AG09319 (cell line): ENCODE results near the gene PPP1R36.
A peak's percentile ranks its signal among the peaks of the same experiment; 100 is the strongest.
"Not testable (repeated sequence)": the region's sequence is repeated elsewhere in the genome, so short reads cannot be mapped to it uniquely, and the experiment has no call there.

Experiments used
- DNase-seq: peaks from one replicate; pipeline ENCODE4 v3.0.0-alpha.2; 2010; ENCODE audit warnings: low read depth; ENCODE audit errors: extremely low read depth
- TF ChIP-seq, protein P1 (sequence below): IDR thresholded peaks from 2 replicates; pipeline ENCODE4 v1.5.1; 2011; ENCODE audit warnings: low read depth, mild to moderate bottlenecking, inconsistent platforms, low read length, moderate library complexity

PPP1R36 gene

DNA sequence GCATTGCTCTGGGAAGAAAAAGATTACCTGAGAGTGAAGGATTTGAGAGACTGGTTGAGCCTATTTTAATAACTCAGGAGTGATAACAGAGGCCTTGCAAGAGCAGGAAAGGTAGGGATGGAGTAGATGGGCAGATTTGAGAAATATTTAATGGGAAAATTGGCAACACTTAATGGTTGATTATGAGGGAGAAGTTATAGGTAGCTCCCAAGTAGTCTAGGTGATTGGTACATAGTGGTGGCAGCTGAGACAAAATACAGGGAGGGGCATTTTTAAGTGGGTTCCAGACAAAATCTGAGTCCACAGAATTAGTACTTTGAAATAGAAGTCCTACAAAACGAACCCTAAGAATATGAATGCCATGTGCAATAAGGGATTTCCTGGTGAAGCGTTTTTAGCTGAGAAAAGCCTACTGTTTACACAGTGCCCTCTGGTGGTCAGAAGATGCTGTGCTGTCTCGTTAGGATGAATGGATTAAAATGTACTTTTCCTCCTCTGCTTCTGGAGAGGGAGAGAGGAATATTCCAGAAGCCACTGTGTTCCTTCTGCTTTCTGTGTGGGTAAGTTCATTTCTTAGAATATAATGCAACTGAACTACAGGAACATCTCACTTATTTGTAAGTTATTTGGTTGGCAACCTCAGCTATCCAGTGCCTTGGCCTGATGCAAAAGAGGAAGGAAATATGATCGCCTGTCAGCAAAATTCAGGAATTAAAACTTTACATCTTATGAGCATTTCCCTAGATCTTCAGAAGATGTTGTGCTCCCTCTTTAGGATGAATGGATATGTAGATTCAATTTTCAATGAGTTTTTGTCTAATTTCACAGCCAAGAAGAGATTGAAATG lies 38.7 kb upstream of the PPP1R36 start:
- DNase-seq, result no peak

DNA sequence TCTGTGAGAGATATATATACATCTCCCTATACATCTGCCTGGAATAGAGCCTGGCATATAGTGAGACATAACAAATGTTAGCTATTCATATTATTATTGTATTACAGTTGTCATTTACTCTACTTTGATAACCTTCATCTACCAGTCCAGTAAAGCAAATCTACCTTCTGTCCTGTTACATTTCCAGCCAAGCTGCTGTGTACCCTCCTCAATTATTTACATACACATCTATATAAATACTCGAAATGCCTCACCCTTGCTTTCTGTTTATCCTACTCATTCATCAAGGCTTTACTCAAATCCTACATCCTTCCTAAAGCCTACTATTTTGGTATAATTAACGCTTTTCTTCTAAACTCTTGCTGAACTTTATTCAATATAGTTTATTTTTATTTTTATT lies 36.5 kb upstream of the PPP1R36 start:
- TF ChIP-seq, protein P1, sequence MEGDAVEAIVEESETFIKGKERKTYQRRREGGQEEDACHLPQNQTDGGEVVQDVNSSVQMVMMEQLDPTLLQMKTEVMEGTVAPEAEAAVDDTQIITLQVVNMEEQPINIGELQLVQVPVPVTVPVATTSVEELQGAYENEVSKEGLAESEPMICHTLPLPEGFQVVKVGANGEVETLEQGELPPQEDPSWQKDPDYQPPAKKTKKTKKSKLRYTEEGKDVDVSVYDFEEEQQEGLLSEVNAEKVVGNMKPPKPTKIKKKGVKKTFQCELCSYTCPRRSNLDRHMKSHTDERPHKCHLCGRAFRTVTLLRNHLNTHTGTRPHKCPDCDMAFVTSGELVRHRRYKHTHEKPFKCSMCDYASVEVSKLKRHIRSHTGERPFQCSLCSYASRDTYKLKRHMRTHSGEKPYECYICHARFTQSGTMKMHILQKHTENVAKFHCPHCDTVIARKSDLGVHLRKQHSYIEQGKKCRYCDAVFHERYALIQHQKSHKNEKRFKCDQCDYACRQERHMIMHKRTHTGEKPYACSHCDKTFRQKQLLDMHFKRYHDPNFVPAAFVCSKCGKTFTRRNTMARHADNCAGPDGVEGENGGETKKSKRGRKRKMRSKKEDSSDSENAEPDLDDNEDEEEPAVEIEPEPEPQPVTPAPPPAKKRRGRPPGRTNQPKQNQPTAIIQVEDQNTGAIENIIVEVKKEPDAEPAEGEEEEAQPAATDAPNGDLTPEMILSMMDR, result no peak
- DNase-seq, result no peak

More for the DNA sequence above, 38.7 kb upstream of the PPP1R36 start:
- TF ChIP-seq, protein P1, result peak; percentile 89

DNA sequence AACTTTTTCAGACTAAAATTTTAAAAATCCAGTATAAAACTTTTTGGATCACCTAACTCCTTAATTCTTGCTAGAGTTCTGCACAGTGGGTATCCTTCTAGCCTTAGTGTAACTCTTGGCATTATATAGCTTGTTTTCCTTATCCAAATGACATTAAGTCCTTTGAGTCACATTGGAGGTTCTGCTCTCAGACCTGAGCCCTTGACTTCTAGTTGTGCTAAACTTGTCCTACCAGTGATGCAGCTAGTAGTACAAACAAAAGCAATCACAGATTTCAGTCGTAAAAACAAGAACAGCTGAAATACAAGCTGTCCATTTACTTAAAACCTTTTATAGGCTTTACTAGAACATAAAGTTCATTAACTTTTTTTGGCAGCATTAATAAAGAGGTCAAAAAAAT lies 34.7 kb upstream of the PPP1R36 start:
- TF ChIP-seq, protein P1, result no peak
- DNase-seq, result no peak

DNA sequence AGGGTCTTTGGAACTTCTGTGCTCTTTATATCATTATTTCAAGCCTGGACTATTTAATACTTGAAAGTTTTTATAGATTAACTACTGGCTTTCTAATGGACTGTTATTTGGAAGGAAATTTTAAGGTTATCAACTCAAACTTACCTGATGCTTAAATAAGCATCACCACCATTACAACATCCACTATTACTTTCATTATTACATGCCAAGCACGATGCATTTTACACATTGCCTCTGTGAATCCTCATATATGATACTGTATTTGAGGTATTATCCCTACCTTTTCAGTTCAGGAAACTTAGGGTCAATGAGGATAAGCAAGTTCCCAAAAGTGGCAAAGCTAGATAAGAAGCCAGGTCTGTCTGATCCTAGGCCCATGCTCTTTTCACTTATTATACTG lies 32.8 kb upstream of the PPP1R36 start:
- TF ChIP-seq, protein P1, result no peak
- no peak for DNase-seq

DNA sequence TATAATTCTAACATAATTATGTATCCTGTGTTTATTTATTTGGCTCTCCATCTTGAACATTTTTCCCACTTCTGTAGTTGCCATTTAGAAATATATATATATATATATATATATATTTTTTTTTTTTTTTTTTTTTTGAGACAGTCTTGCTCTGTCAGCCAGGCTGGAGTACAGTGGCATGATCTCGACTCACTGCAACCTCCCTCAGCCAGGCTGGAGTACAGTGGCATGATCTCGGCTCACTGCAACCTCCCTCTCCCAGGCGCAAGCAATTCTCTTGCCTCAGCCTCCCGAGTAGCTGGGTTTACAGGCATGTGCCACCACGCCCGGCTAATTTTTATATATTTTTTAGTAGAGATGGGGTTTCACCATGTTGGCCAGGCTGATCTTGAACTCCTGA lies 32.1 kb upstream of the PPP1R36 start:
- not testable (repeated sequence) for DNase-seq

DNA sequence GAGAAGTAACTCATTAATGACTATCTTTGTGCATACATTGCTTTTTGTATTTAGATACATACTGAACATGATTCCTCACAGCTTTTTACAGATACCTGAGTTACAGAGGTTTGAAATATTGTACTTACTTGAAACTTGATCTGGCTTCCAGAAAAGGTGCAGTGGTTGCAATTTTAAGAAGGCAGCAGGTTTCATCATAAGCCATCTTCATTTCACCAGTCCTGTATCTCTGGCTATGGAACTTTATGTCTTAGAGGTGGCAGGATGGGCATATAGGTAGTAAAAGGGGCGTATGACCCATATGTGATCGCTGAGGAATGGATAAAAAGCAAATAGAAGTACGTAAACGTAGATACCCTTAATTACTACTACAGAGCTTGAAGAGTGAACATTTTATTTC lies 31.5 kb upstream of the PPP1R36 start:
- no peak for DNase-seq
- TF ChIP-seq, protein P1, result no peak

DNA sequence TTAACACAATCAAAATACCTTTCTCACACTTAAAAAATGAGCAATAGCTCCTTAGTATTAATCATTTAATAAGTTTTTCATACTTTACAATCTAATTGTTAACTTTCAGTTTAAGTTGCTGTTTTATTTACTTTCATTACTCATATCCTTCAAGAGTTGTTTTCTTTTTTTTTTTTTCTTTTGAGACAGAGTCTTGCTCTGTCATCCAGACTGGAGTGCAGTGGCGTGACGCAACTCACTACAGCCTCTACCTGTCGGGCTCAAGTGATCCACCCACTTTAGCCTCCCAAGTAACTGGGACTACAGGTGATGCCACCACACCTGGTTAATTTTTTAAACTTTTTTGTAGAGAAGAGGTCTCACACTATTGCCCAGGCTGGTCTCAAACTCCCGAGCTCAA lies 29.1 kb upstream of the PPP1R36 start:
- TF ChIP-seq, protein P1, result no peak
- DNase-seq, result no peak
